Measurements from ENCODE around the gene DELE1.
A peak's percentile ranks its signal among the peaks of the same experiment; 100 is the strongest.

The DELE1 gene

DNA sequence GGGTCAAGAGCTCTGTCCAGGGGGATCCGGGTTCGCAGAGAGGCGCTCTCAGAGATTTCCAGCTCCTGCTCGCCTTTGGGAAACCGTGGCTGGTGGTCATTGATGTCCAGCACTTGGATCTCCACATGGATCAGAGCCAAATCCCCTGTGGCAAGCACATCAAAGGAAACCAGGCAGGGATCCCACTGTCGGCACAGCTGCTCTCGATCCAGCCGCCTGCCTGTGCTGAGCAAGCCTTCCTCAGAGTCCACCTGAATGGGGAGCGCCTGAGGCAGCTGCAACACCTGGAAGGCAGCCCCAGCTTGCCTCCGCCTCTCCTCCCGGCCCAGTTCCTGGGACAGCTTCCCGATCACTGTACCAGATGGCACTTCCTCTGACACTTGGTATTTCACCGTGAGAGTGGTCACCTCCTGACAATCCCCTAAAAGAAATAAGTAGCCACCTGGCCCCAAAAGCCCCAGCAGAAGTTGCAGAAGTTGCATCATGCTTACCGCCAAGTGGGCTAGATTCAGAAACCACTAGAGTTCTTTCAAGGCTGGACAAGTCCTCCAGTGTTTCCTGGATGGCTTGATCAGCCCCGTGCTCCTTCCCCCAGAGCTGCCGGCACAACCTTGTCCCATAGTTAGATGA is 33.8 kb downstream of the DELE1 start:
- DNase-seq (ENCODE audit: low read depth): no peak

DNA sequence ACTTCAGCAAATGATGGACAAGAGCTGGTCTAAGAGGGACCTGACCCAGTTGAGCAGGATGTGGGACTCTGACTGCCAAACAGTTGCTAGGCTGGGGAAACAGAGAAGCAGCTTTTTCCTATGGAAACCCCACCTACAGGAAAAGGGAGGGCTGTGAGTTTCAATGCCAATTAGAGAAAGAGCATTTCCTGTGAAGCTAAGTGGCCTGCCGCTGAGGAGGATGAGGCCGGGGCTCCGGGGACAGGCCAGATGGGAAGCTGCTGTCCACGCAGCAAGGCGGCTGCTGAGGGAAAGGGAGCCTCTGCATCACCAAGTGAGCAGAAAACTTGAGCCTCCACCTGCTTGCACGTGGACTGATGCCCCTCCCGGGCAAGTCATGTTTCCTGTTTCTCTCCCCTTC is 34.4 kb downstream of the DELE1 start, which contains the start of gene PCDH12:
TSS of gene PCDH12 (minus strand) at position 90 of the 400 bp plus-strand sequence. CDS start 351 bp downstream, outside the sequence.
- no peak for DNase-seq (ENCODE audit: low read depth)

- DNase-seq (ENCODE audit: low read depth): no peak
Measured at GRCh38 chr5:141958546-141959172, 35.0 kb downstream of the DELE1 start.

- DNase-seq (ENCODE audit: low read depth): no peak
Measured at GRCh38 chr5:141960018-141960417, 36.3 kb downstream of the DELE1 start.

GRCh38 chr5:141960449-141961323 is 37.0 kb downstream of the DELE1 start:
- peak; percentile 67 for DNase-seq (ENCODE audit: low read depth)

- no peak for DNase-seq (ENCODE audit: low read depth)
Measured at GRCh38 chr5:141961466-141961865, 37.8 kb downstream of the DELE1 start.

DNA sequence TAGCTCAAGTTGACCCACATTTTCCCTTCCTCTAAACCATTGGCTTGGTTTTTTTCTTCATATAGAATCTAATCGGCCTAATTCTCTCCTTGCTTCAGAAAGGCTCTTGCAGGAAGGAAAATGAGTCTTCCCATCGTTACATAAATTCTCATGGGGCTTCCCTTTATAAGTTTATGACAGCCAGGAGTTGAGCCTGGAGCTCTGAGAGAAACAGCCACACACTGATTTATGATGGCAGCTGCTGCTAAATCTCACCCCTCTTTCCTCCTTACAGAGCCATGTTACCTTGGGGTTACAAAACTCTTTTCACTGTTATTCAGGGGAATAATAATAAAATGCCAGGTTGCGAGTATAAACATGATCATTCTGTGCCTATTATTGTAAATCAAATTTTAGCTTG is 40.0 kb downstream of the DELE1 start:
- no peak for DNase-seq (ENCODE audit: low read depth)

- no peak for DNase-seq (ENCODE audit: low read depth)
Measured at GRCh38 chr5:141965071-141965470, 41.4 kb downstream of the DELE1 start.

DNA sequence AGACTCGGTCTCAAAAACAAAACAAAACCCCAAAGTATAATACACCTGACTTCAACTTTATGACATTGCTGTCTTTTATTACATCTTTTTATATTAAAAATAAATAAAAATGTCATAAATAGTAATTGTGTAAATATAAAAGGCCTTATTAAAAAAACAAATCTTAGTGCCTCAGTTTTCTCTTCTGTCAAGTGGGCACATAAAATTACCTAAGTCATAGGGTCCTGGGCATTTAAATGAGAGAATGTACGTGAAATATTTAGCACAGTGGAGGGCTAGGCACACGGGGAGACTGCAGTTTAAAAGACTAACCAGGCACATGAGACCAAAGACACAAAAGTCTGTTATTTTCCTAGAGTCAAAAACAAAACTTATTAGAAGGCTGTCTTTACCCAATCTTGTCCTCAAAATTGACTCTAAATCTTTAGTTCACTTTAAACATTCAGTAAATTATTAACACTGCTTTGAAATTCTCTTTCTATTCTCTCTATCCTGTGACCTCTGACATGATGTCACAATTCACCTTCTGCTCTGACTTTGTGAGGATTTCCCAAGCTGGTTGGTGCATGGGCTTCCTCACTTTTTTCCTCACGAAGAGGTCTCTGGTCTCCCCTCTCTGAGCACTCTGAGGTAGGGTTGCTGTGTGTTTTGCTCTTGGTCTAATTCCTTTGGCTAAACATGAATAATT is 42.7 kb downstream of the DELE1 start:
- DNase-seq (ENCODE audit: low read depth): no peak

DNA sequence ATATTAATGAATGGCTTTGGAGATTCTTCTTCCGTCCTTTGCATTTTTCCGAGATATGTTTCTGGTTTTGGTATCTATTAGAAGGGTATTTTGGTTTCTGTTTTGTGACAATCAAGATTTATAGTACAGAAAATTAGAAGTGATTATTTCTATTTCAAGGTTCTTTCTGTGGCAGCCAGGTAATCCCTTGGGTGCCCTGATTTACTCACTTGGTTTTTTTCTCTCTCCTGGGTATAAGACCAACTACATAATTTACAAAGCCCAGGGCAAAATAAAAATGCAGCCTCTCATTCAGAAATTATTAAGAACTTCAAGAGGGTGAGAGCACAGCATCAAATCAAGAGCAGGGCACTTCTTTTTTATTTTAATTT is 43.3 kb downstream of the DELE1 start:
- no peak for DNase-seq (ENCODE audit: low read depth)

DNA sequence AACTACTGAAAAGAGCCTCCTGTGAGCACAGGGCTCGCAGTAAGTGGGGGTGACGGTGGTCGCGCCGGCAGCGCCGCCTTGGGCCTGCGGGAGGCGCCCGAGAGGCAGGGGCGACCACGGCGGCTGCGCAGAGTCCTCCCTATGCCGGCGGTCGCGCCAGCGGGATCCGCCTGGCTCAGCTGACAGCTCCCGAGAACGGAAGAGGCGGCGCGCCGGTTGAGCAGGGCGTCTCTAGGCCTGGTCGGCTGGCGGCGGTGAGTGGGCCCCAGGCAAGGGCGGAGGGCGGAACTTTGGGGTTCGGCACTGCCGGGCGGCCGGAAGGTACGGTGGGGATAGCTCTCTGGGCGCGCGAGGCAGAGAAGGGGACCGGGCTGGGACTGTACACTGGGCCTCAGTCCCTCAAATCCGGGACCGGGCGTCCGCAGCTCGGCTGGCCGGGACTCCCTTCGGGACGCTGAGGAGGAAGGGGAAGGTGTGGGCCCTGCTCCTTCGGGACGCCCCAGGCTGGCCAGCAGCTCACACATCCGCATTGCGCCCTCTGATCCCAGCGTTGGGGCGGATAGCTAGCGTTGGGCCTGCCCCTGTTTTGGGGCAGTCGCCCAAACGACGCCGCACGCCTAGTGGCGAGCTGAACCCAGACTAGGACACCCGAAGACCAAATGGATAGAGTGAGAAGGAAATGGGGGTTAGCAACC is 45.4 kb downstream of the DELE1 start, which contains the start of gene RNF14:
TSS of gene RNF14 (plus strand) at position 192 of the 695 bp plus-strand sequence. CDS start 4,484 bp downstream, outside the sequence.
- peak; percentile 91 for DNase-seq (ENCODE audit: low read depth)

DNA sequence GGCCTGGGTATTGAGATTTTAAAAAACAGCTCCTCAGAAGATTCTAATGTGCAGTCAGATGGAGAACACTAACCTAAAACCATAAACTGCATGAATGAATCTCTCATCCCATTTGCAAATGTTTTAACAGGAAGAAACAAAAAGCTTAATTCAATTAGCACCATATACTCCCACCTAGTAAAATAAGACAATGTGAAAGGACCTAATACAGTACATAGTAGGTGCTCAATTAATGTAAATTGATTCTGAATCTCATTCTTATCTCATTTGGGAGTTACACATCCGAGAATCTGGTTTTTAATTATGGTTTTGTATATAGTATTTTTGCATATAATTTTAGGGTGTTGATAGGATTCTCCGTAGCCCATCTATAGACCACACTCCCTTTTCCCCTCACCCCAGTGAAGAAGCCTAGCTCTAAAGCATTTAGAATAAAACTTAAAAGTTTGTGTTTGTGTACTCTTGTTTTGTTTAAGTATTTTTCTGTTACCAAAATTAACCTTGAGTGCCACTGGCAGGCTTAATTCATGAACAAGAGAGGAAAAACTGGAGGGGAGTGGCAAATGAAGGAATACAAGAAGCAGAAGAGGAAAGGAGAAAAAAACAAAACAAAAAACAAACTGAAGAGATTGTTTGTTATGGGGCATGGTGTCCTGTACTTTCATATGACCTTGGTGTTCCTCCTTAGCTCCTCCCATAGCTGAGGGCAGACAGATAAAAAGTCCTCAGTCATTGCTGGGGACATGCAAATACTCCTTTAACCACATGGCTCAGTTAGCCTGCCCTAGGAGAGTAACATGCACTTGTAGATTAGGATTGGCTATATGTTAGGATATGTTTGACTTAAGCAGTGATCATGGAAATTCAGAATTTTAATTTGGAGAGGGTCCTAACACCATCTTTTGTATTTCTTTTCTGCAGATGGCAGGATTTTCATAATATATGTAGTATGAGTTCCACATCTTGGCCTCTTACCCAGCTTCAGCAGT is 46.4 kb downstream of the DELE1 start:
- no peak for DNase-seq (ENCODE audit: low read depth)

DNA sequence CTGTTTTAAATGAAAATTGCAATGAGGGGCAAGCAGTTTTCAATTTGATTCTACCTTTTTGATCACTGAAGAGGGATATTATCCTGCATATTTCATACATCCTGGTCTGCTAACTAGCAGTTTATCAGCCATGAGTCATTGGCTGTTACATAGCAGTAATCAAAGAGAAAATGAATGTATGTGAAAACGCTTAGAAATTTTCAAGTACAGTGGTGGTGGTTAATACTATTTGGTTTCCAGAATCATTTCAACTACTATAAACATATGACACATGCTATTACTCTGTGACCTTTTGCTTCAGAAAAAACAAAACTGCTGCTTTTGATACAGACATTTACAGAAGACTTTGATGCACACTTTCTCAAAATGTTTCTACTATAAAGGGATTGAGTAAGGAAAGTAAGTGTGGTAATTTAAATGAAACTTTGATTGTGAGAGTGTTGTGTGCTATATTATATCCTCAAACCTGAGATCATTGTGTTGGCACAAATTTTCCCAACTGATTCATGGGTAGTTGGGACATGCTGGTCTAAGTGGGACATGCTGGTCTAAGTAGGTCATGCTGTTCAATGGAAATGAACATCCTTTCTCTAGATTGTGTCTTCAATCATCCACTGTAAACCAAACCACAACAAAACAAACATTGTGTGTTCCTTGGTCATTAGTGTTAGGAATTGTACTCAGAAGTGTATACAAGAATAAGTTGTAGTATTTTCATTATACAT is 50.4 kb downstream of the DELE1 start:
- DNase-seq (ENCODE audit: low read depth): no peak

GRCh38 chr5:141976176-141976575 is 52.5 kb downstream of the DELE1 start:
- DNase-seq (ENCODE audit: low read depth): no peak

GRCh38 chr5:141978389-141978788 is 54.7 kb downstream of the DELE1 start:
- no peak for DNase-seq (ENCODE audit: low read depth)

GRCh38 chr5:141982626-141983025 is 59.0 kb downstream of the DELE1 start:
- DNase-seq (ENCODE audit: low read depth): no peak

DNA sequence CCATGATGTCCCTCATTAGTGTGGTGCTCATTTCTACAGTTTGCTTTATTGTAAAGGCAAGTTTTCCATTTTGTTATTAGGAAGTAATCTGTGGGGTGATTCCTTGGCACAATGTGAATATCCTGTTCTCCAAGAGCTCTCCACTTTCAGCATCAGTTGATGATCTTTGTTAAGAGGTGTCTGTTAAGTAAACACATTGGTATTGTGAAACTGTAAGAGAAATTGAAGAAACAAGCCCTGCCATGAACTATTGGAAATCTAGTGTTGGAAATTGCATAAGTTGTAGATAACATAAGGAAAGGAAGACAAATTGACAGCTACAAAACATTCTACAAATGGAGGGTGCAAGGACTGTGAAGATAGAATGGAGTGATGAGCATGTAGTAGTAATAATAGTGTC is 62.4 kb downstream of the DELE1 start:
- DNase-seq (ENCODE audit: low read depth): no peak

DNA sequence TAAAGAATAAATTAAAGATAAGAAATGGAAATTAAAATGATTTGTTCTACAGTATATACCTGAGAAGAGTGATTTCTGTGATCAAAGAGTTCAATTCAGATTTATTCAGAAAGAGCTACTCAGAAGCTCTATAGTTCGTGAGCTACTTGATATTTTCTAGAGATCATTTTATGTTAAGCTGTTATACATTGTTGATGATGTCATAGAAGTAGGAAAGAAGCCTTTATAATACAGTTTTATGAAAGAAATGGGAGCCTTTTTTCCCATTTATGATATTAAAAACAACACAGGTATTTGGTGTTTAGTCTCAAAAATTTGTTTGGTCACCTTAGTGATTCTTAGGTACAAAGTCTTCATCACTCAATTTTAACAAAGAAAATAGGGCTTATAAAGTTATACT is 66.0 kb downstream of the DELE1 start:
- DNase-seq (ENCODE audit: low read depth): no peak
